T-helper 2 cell (primary cell): ENCODE results near the gene FXN.
"Not testable (repeated sequence)": the region's sequence is repeated elsewhere in the genome, so short reads cannot be mapped to it uniquely, and the experiment has no call there.

ENCODE experiments used
- DNase-seq, 5 experiments: peaks; one replicate each; pipeline versions ENCODE4 v3.0.0 to v3.0.0-alpha.2; 2012 to 2022
- total RNA-seq, 2 donors: gene quantifications; one replicate each; lab custom pipeline; 2026; lab: John Stamatoyannopoulos, UW

Gene FXN
- 6.9 to 7.3 reads per million in 2 donors for total RNA-seq

DNA sequence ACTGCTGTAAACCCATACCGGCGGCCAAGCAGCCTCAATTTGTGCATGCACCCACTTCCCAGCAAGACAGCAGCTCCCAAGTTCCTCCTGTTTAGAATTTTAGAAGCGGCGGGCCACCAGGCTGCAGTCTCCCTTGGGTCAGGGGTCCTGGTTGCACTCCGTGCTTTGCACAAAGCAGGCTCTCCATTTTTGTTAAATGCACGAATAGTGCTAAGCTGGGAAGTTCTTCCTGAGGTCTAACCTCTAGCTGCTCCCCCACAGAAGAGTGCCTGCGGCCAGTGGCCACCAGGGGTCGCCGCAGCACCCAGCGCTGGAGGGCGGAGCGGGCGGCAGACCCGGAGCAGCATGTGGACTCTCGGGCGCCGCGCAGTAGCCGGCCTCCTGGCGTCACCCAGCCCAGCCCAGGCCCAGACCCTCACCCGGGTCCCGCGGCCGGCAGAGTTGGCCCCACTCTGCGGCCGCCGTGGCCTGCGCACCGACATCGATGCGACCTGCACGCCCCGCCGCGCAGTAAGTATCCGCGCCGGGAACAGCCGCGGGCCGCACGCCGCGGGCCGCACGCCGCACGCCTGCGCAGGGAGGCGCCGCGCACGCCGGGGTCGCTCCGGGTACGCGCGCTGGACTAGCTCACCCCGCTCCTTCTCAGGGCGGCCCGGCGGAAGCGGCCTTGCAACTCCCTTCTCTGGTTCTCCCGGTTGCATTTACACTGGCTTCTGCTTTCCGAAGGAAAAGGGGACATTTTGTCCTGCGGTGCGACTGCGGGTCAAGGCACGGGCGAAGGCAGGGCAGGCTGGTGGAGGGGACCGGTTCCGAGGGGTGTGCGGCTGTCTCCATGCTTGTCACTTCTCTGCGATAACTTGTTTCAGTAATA lies at the start of gene FXN:
TSS of gene FXN (plus strand) at position 315 of the 871 bp plus-strand sequence. CDS start at position 346, 31 bp downstream.
- peak; percentile 61 to 89 (median 68) for DNase-seq

DNA sequence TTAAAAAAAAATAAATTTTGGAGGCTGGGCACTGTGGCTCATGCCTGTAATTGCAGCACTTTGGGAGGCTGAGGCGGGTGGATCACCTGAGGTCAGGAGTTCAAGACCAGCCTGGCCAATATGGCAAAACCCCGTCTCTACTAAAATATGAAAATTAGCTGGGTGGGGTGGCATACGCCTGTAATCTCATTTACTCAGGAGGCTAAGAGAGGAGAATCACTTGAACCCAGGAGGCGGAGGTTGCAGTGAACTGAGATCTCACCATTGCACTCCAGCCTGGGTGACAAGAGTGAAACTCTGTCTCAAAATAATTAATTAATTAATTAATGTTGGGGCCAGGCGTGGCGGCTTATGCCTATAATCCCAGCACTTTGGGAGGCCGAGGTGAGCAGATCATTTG lies 48.6 kb upstream of the FXN start:
- not testable (repeated sequence) for DNase-seq

DNA sequence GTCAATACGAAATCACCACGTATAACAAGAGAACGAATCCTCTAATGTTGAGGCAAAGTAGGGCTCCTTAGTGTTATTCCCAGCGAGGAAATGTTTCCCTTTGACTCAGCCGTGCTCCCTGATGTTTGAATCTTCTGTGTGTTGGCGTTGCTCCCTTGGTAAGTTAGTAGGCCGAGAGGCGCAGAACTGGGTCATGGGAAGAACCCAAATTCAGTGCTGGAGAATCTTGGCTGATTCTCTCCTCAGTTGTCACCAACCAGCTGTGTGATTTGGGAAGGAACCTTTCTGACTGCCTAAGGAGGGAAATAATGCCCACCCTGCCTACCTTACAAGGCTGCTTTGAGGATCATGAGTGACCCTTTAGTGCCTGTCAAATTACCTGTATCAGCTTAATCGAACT lies 44.1 kb upstream of the FXN start:
- no peak for DNase-seq

DNA sequence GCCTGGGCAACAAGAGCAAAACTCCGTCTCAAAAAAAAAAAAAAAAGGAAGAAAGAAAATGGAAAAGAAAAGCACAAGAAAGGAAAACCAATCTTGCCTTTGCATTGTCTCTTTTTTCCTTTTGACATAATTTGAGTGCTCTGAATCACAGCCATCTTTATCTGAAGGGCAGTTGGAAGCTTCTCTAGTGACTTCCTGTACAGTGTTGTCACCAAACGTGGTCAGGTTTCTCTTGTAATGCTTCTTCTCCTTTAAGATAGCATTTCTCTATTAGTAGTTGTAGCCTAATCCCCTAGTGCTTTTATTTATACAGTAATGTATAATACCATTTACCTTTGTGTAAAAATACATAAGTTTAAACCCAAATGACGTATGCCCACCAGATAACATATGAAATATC lies 39.8 kb upstream of the FXN start:
- peak in 1 of 5 experiments; percentile 42 for DNase-seq

DNA sequence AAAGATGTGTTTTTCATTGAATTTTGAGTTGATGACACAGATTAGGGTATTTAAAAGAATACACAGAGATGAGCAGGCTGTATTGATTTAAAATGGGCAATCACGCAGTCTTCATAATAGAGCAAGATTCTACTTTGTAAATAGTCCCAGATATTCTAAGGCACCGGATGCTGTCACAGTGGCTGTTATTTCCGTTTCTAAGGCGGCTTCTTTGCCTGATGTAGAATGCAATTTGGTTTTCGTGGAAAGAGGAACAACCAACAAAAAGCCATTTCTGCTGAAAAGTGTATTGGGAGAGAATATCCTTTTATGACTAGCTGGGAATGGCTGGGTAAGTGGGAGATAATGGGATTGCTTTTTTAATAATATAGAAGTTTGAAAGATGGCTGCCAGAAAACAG lies 39.1 kb upstream of the FXN start:
- DNase-seq, result no peak

DNA sequence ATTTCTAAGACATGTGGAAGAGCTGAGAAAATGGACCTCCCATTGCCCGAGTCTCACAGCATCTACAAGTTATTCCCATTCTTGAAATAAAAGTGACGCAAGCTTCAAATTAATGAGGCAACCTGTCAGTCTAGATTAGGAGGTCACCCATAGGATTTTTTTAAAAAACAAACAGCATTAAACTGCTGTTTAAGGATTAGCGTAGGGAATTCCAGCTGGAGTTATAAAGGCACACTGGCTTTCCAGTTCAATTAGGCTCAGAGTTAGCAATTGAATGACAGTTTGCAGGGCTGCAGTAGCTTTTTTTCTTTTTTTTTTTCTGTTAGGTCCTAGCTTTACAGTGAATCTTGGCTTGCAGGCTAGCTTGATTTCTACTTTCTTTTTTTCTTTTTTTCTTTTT lies 37.9 kb upstream of the FXN start:
- DNase-seq, result no peak

DNA sequence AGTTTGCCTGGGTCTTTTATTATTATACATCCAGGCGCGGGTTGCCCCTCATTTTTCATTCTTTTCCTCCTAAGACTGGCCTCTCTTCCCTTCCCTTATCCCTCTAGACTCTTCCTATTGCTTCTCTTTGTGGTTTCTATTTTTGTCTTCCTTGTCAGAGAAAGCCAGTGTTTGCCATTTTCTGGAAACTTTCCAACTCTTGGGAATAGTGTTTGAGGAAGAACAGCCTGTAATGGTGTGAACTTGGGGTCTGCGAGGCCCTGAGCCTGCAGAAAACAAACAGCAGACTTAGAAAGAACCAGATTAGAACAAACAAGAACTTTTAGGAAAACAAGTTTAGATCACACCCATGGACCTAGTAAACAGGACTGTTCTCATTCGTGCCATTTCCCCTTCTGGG lies 37.2 kb upstream of the FXN start:
- DNase-seq, result no peak

DNA sequence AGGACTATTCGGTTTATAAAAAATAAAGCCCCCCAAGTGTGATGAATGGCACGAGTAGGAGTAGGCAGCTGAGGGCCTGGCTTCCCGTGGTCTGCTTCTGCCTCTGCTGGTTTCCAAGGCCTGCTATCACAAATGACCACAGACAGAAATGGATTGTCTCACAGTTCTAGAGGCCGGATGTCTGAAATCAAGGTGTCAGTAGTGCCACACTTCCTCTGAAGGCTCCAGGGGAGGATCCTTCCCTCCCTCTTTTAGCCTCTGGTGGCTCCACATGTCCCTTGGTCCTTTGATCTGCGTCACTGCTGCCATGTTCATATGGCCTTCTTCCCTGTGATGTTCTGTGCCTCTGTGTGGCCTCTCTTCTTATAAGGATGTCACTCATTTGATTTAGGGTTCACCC lies 36.7 kb upstream of the FXN start:
- DNase-seq, result no peak

DNA sequence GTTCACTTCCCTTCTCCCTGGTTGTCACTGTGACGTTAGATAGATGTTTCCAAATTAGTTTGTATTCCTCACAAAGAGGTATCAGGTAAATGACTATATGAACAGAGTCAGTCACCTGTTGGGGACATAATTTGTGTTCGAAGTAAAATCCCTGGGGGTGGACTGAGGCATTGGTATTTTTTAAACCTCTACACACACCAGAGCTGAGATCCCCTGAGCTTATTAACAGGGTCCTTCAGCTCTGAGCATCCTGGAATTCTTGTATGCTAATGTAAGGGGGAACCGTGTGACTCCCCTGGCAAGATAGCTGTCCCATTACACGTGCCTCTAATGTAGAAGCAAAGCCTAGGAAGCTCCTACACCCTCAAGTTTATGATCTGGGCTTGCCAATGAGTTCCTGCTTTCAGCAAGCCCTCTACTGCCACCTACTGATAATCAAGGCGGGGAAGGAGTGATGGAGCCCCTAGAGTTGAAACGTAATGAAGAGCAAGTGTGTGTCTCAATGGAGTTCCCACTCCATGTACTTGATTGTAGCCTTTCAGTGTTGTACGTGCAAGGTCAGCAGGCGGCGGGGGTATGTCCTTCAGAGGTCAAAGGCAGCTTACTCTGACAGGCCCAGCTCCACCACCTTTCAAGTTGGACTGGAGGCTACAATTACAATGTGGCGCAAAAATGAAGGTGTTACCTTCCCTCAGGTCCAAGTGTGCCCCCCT lies 36.0 kb upstream of the FXN start:
- DNase-seq, result peak in 4 of 5 experiments; percentile 26 to 85 (median 33)

DNA sequence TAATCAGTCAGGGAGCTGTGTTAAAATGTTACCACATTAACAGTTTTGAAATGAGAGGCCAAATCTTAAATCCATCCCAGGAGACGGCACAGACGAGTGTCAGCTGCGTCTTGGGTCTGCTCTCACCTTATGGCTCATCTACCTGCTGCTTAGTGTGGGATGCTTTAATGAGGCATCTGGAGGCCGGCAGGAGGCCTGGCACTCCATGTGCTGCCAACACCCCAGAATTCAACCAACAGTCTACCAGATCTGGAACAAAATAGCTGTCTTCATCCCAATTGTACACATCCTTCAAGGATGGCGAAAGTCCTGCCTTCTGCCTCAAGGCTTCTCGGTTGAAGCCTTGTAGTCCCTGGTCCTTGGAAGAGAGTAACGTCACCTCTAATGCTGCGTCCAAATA lies 33.6 kb upstream of the FXN start:
- DNase-seq, result no peak

DNA sequence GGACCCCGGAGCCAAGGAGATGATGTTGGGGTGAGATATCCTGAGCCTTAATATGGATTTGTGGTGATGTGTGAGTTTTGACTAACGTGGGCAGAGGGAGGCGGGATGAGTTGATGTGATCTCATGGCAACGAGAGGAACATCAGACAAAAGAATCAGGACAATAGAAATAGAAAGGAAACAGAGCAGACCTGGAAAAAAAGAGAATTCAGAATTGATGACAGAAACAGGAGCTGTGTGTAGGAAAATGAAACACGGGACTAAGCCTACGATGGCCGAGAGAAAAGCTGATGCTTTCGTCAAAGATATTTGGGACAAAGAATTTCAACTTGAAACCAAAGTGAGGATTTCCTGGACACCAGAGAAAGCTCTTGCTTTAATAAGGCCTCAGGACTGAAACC lies 32.5 kb upstream of the FXN start:
- no peak for DNase-seq

DNA sequence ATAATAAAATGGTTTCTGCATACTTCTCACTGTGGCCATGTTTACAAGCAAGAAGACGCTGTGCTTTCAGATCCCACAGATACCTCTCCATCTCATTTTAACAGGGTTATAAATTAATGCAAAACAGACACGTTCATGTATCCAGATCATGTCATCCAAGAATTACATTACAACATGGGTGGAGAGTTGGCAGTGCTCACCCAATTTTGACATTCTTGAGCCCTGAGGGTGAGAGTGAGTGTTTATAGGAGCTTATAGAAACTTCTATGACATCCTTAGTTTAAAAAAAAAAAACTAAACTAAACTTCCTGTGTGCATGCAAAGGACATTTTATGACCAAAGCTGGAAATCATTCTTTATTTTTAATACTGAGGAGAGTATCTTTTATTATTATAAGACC lies 30.7 kb upstream of the FXN start:
- no peak for DNase-seq

DNA sequence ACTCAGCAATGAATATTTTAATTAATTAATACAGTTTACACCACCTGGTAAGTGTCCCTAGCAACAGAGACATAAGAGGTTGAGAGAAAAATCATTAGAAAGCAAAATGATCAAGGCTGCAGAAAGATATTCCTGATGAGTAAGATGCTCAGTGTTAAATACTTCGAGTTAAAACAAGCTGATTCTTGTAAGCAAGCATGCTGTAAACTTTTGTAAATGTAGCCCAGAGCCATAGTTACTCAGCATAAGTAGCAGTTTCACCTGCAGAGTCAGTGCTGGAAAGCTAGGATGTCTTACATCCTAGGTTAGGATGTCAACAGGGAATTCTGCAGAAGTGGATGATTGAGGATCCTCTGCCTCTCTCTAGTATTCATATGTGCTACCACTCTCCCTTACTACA lies 25.8 kb upstream of the FXN start:
- DNase-seq, result no peak

DNA sequence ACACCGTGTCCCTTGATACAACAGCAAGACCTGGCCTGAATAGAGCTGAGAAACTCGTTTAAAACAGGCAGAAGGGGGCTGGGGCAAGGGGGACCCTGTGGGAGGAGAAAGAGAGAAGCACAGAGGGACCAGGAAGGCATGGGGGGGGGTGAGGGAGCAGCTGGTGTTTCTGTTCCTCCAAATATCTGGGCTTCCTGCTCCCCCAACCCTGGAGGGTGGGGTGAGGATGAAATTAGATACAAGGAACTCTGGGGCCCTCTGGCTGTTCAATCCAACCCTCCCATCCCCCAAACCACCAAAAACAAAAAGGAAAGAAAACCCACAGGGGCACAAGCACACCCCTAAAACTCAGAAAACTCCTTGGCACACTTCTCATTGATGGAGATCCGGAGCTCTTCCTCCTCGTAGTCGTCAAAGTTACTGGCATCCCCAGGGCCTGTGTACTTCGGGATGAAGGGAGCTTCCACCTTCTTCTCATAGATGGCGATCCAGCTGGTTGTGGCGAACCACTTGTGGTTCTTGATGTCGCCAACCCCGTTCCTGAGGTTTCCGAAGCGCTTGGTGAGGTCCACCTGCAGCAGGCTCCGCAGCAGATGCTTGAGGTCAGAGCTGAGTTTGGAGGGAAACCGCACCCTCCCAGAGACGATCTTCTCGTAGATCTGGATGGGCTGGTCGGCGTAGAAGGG lies 22.7 kb upstream of the FXN start:
- peak in 1 of 5 experiments; percentile 59 for DNase-seq

DNA sequence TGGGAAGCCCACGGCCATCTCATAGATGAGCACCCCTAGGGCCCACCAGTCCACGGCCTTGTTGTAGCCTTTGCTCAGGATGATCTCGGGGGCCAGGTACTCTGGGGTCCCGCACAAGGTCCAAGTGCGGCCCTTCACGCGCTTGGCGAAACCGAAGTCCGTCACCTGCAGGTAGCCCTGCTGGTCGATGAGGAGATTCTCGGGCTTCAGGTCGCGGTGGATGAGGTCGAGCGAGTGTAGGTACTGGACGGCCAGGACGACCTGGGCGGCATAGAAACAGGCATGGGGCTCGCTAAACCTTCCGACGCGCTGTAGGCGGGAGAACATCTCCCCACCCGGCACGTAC lies 22.2 kb upstream of the FXN start:
- no peak for DNase-seq

DNA sequence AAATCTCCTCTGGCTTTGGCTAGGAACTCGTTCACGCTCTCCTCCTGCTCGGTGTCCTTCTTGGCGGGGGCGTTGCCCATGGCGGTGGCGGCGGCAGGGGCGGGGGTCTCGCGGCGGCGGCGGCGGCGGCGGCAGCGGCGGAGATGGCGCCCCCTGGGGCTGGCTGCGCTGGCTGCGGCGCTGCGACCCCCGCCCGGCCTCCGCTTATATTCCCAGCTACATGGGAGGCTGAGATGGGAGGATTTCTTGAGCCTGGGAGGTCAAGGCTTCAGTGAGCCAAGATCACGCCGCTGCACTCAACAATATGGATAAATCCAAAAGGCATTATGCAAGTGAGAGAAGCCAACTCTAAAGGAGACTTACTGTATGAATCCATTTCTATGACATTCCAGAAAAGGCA lies 21.5 kb upstream of the FXN start, which contains the start of gene PRKACG:
TSS of gene PRKACG (minus strand) at position 101 of the 400 bp plus-strand sequence. CDS start at position 80, 21 bp downstream.
- DNase-seq, result no peak

DNA sequence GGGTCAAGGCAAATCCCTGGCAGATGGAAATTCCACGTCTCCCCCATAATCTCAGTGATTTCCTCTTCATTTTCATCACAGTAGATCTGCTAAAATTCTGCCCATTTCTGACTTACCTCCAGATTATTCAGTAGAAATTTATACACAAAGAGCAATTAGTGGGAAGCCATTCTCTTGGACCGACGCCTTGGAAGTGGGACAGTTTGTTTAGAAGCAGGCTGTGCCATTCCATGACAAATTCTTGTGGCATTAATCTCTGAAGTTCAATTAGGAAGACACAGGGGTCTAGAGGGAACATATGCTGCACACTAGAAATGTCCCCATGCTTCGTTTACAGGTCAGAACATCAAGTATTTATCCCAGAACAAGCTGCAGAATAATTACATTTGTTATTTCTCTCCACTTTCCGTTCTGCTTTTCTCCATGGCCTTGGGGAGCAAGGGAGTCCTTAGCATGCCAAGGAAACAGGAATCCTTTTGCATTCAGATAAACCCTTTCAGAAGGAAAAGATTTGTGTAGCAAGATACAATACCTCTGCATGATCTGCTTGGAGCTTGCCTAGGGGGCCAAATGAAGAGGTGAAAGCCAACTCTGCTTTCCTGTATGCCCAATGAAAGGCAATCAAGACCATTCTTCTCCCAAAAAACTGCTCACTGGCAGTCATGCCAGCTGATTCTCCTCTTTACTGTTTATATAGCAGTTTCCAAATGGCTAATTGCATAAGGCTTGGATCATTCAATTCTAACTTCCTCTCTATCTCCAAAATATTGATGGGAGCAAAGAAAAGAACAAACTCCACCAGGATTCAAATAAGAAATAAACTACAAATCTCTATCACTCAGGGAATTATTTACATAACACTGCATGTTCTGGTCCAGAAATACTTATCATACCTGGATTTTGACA lies 19.1 kb upstream of the FXN start:
- no peak for DNase-seq

DNA sequence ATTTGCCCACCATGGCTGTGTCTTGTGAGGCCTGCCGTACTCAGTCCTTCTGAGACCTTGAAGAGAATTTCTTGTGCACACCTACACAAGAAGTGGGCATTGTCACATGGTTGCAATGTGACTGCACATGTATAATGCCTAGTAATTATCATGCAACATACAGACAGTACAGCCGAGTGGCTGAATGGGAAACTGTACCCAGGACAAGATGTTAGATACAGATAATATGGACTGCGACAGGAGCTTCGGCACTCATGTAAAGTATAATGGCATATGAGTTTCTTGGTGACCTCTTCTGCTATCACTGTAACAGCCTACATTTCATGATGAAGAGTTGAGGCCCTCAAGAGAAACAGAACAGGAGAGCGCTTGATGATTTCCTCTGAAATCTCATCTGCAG lies 16.8 kb upstream of the FXN start:
- DNase-seq, result no peak

DNA sequence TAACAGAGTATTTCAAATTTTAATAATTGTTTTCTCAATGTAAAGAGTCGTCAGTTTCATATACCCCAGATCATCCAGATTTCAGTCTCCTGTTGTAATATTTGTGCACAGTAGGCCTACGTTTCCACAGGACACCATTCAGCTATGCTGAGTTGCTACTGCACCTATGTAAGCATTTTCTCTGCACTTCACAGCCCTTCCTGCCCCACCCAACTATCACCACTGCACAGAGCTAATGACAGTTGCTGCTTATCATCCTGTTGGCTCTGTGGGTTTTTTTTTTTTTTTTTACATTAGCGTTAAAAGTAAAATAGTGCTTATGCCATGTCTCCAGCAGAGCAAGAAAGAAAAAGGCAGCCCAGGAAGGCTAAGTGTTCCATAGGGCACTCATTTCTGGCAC lies 15.7 kb upstream of the FXN start:
- DNase-seq, result peak in 1 of 5 experiments; percentile 93

DNA sequence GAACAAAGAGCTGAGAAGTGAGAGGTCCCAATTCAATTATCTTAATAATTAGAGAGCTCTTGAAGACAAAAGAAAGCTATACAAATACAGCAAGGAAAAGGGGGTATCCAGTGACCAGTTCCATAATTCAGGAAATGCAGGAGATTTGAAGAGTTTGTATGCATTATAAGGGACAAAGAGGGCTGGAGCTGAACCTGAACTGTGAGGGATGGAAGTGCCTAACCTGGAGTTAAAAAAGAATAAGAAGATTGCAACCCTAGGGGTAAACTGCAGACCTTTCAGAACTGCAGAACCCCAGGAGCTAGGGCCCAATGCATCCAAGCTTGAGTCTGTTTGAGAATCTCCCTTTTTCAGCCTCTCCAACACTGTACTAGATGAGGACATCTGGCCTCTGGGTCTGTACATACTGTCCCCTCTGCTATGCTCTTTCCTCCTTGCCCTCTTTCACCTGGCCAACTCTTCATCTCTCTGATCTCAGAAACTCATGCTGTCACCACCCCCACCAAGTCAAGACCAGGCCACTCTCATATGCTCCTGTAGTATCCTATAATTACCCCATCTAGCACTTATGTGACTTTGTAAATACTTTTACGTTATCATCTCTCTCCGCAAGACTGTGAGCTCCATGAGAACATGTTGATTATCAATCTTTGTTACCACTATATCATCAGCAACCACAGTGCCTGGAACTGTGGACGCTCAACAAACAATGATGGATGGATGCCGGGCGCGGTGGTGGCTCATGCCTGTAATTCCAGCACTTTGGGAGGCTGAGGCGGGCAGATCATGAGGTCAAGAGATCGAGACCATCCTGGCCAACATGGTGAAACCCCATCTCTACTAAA lies 15.0 kb upstream of the FXN start:
- DNase-seq, result no peak

DNA sequence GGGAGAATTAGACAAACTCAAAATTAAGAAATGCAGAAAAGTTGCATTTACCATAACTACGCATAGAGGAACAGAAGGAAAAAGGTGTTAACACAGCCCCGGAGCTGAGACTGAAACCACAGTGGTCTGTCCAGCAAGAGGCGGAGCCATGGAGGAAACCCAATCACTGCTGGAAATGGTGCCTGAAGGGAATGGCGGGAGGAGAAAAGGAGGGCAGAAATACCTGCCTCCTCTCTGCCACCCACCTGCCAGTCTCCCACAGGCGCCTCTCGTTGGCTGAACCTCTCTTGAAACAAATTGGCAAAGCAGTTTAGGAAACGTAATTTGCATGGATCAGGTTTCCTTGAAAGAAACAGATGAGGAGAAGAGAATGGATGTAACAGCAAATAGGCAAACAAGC lies 11.9 kb upstream of the FXN start:
- no peak for DNase-seq
